HUES6 (cell line): Measurements from ENCODE around the gene CCDC74A.
"Not testable (repeated sequence)": the region's sequence is repeated elsewhere in the genome, so short reads cannot be mapped to it uniquely, and the experiment has no call there.

Source experiments
- H3K27ac ChIP-seq: 2 replicates; pipeline ENCODE4 v1.7.0; 2013; ENCODE audit warnings: low read depth, mild to moderate bottlenecking, low read length, inconsistent platforms
- H3K27me3 ChIP-seq: 2 replicates; pipeline ENCODE4 v1.6.1; 2013; ENCODE audit warnings: low read length; ENCODE audit not compliant: control insufficient read depth, insufficient read depth
- H3K36me3 ChIP-seq: 2 replicates; pipeline ENCODE4 v1.6.1; 2013; ENCODE audit warnings: low read length; ENCODE audit not compliant: control insufficient read depth, insufficient read depth
- H3K4me1 ChIP-seq: 2 replicates; pipeline ENCODE4 v1.6.1; 2013; ENCODE audit warnings: low read length; ENCODE audit not compliant: control insufficient read depth, insufficient read depth
- H3K4me3 ChIP-seq: 2 replicates; pipeline ENCODE4 v1.5.1; 2013; ENCODE audit warnings: low read depth, low read length
- H3K9ac ChIP-seq: one replicate; pipeline ENCODE4 v1.6.1; 2013; ENCODE audit warnings: mild to moderate bottlenecking, low read length
- H3K9me3 ChIP-seq: 2 replicates; pipeline ENCODE4 v1.6.1; 2013; ENCODE audit warnings: low read depth, low read length; ENCODE audit not compliant: control insufficient read depth, insufficient read depth

Gene CCDC74A

GRCh38 chr2:131490616-131491468 lies 36.8 kb upstream of the CCDC74A start:
- Histone ChIP-seq H3K4me1 (peaks cover 12% of the 10 kb centered on the region; the same call in 1 of the 2 replicates), H3K36me3 (peaks cover 14% of the 10 kb centered on the region), H3K9ac (peak overlapping the region; percentile 79), H3K4me3 (peak overlapping the region; percentile 100)
- H3K9me3 ChIP-seq, H3K27ac ChIP-seq, H3K27me3 ChIP-seq: not testable (repeated sequence)

GRCh38 chr2:131491469-131491836 lies 36.2 kb upstream of the CCDC74A start:
- Histone ChIP-seq H3K4me3 (peak overlapping the region; percentile 100), H3K4me1 (peaks cover 12% of the 10 kb centered on the region; the same call in 1 of the 2 replicates), H3K36me3 (peaks cover 14% of the 10 kb centered on the region), H3K9ac (peak overlapping the region; percentile 79)
- H3K27ac ChIP-seq, H3K9me3 ChIP-seq, H3K27me3 ChIP-seq: not testable (repeated sequence)

GRCh38 chr2:131492015-131492417 lies 35.7 kb upstream of the CCDC74A start, which contains the start of gene MZT2A:
Gene MZT2A (minus strand): TSS chr2:131492397. CDS start chr2:131492376, 21 bp downstream.
- Histone ChIP-seq H3K4me1 (peaks cover 12% of the 10 kb centered on the region; the same call in 1 of the 2 replicates), H3K36me3 (peaks cover 17% of the 10 kb centered on the region), H3K4me3 (peak within 1 kb of the TSS; percentile 100), H3K9ac (peak within 1 kb of the TSS; percentile 99), H3K27ac (peak within 1 kb of the TSS; percentile 98)
- not testable (repeated sequence) for H3K9me3 ChIP-seq, H3K27me3 ChIP-seq

- H3K36me3 ChIP-seq = peaks cover 22% of the 10 kb centered on the region
- H3K9ac ChIP-seq = peak overlapping the region; percentile 99
- H3K27ac ChIP-seq = peak overlapping the region; percentile 98
- no peaks in the 10 kb centered on the region for H3K27me3 ChIP-seq
- no peaks in the 10 kb centered on the region for H3K9me3 ChIP-seq
- H3K4me3 ChIP-seq = peak overlapping the region; percentile 100
- H3K4me1 ChIP-seq = peaks cover 12% of the 10 kb centered on the region; the same call in 1 of the 2 replicates
Observed at GRCh38 chr2:131492418-131493198, 35.1 kb upstream of the CCDC74A start.

- Histone ChIP-seq H3K4me3 (peak overlapping the region; percentile 100), H3K9me3 (no peaks in the 10 kb centered on the region), H3K27ac (peak overlapping the region; percentile 98), H3K36me3 (peaks cover 24% of the 10 kb centered on the region), H3K27me3 (no peaks in the 10 kb centered on the region), H3K4me1 (peaks cover 12% of the 10 kb centered on the region; the same call in 1 of the 2 replicates), H3K9ac (peak overlapping the region; percentile 99)
Observed at GRCh38 chr2:131493199-131493968, 34.3 kb upstream of the CCDC74A start.

- not testable (repeated sequence) for H3K4me3 ChIP-seq, H3K27ac ChIP-seq, H3K9ac ChIP-seq, H3K27me3 ChIP-seq, H3K9me3 ChIP-seq
- peaks cover 31% of the 10 kb centered on the region for H3K36me3 ChIP-seq
- H3K4me1 ChIP-seq = peaks cover 12% of the 10 kb centered on the region; the same call in 1 of the 2 replicates
Observed at GRCh38 chr2:131495506-131495905, 32.2 kb upstream of the CCDC74A start.

GRCh38 chr2:131498321-131498973 lies 29.2 kb upstream of the CCDC74A start:
- H3K4me1 ChIP-seq, H3K4me3 ChIP-seq, H3K27ac ChIP-seq, H3K27me3 ChIP-seq, H3K9ac ChIP-seq, H3K9me3 ChIP-seq: not testable (repeated sequence)
- peaks cover 61% of the 10 kb centered on the region for H3K36me3 ChIP-seq

- H3K4me1 ChIP-seq, H3K27me3 ChIP-seq, H3K4me3 ChIP-seq, H3K9ac ChIP-seq, H3K27ac ChIP-seq, H3K9me3 ChIP-seq: not testable (repeated sequence)
- peaks cover 96% of the 10 kb centered on the region for H3K36me3 ChIP-seq
Observed at GRCh38 chr2:131503587-131503986, 24.1 kb upstream of the CCDC74A start.

GRCh38 chr2:131504082-131504750 lies 23.5 kb upstream of the CCDC74A start:
- not testable (repeated sequence) for H3K27ac ChIP-seq, H3K4me3 ChIP-seq, H3K4me1 ChIP-seq, H3K9ac ChIP-seq, H3K27me3 ChIP-seq, H3K9me3 ChIP-seq
- H3K36me3 ChIP-seq = peaks cover 96% of the 10 kb centered on the region

- Histone ChIP-seq H3K4me3 (no peak overlapping the region), H3K9ac (no peak overlapping the region), H3K27me3 (no peaks in the 10 kb centered on the region), H3K36me3 (peaks cover 78% of the 10 kb centered on the region), H3K4me1 (no peaks in the 10 kb centered on the region), H3K9me3 (no peaks in the 10 kb centered on the region), H3K27ac (no peak overlapping the region)
Observed at GRCh38 chr2:131509615-131510014, 18.1 kb upstream of the CCDC74A start.
